GM12872 (cell line): ENCODE measurements around the gene MTIF3.

Experiments
- CTCF ChIP-seq: IDR thresholded peaks from 3 replicates; pipeline ENCODE4 v1.5.1; 2011; ENCODE audit warnings: low read depth, mild to moderate bottlenecking, low read length, moderate library complexity; ENCODE audit not compliant: insufficient read depth

The MTIF3 gene

GRCh38 chr13:27408074-27408473, 42.3 kb downstream of the MTIF3 start:
- TF ChIP-seq CTCF = no peak

DNA sequence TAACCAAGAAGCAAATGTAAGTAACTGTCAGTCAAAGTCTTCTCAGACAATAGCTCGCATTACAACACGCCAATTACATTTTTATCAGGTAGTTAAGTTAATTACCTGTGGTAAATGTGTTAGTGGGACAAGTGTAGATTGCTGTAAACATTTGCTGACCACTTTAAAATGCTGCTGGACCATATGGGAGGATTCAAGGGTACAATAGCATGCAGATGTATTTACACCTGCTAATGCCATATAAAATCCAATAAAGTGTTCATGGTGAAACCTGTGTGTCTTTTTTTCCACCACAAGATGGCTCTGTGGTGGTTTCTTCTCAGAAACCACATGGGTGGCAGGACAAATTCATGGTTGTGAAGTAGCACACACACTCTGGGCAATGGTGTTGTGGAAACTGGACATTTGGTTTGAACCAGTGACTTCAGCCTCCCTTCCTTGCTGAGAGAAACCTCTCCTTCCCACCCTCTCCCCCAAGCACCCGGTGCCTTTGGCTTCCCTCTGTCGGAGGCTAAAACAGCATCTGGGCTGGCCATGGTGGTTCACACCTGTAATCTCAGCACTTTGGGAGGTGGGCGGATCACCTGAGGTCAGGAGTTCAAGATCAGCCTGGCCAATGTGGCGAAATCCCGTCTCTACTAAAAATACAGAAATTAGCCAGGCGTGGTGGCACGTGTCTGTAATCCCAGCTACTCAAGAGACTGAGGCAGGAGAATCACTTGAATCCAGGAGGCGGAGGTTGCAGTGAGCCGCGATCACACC, 44.0 kb downstream of the MTIF3 start:
- peak; percentile 64 for TF ChIP-seq CTCF

GRCh38 chr13:27405546-27406134, 44.7 kb downstream of the MTIF3 start:
- no peak for TF ChIP-seq CTCF

GRCh38 chr13:27404680-27405079, 45.7 kb downstream of the MTIF3 start:
- no peak for TF ChIP-seq CTCF

DNA sequence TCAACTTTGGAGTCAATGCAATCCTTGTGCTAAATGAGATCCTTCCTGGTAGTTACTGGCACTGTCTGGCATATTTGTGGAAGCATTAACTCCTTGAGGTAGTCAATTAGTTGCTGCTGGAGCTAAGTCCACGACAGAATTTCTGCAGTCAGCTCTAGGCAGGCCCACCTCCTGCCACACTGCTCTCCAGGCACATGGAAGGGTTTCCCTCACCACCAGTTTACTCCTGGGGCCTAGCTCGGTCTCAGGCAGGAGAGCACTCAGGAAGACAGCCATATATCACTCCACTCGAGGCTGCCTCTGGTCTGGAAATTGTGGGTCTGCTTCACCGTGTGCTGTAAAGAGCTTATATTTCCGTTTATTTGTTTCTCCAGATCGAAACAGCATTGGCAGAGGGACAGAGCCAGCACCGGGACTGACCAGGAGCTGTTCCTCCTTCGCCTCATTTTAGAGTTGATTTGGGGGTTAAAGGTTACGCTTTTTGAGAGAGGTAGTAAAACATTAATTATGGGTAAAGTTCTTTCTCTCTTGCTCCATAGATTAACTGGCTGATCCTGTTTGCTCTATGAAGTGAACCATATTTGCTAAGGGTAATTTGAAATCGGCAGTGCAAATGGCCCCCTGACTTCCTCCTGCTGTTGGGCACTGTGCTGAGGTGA, 46.5 kb downstream of the MTIF3 start:
- TF ChIP-seq CTCF = no peak

- TF ChIP-seq CTCF = no peak
These were observed 47.1 kb downstream of the MTIF3 start for GRCh38 chr13:27403203-27403678.

DNA sequence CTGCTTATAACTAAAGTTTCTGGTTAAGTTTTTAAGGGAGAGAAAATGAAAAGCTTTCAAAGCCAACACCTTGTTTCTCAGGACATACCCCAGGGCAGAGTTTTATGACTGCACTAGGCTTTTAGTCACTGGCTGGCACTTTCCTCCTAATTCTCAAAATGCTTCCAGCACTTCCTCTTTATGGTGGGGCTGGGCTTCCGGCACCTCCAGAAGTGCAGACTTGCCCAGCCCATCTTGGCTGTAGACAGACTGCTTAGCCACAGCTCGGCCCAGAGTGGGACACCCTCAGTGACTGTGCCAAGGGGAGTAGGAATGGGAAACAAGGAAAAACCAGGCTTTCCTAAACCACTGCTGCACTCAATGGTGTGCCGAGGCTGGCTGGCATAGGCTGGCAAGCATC, 49.2 kb downstream of the MTIF3 start:
- TF ChIP-seq CTCF = no peak
